Gastrocnemius medialis (tissue), 4 donors: ENCODE results near the gene DPYSL4. TPM values are rescaled to one million over a fixed set of nuclear protein-coding genes. Genes with fewer than 3 reads are reported as not detected.

Source experiments
- ATAC-seq, 2 donors: fragments of 150-250 bp; one replicate each; pipeline ENCODE4 v1.9.1; 2016
- DNase-seq, 2 donors: peaks; one replicate each; pipeline ENCODE4 v3.0.0-alpha.2; 2019
- H3K27ac ChIP-seq, 4 donors: fragments of 200-600 bp; sonication (generic); 1 replicate in 1 of 4; 2 replicates in 3 of 4; pipeline ENCODE4 v1.5.1; 2016 to 2018; ENCODE audit warnings: mild to moderate bottlenecking in 2 of 4, moderate library complexity in 1 of 4
- H3K27me3 ChIP-seq, 3 donors: fragments of 200-600 bp; sonication (generic) in 2 of 3; 1 replicate in 1 of 3; 2 replicates in 2 of 3; pipeline versions ENCODE4 v1.5.1 to v1.6.0; 2016 to 2019; ENCODE audit warnings: mild to moderate bottlenecking in 1 of 3, moderate library complexity in 1 of 3
- H3K36me3 ChIP-seq, 2 donors: fragments of 200-600 bp; sonication (generic) in 1 of 2; one replicate each; pipeline ENCODE4 v1.5.1; 2017 to 2018
- H3K4me1 ChIP-seq, 2 donors: fragments of 200-600 bp; sonication (generic) in 1 of 2; one replicate each; pipeline ENCODE4 v1.5.1; 2016 to 2017; ENCODE audit warnings: mild to moderate bottlenecking in 2 of 2
- H3K4me3 ChIP-seq, 4 donors: fragments of 200-600 bp; sonication (generic) in 3 of 4; 1 replicate in 1 of 4; 2 replicates in 3 of 4; pipeline ENCODE4 v1.5.1; 2016 to 2019; ENCODE audit warnings: mild to moderate bottlenecking in 2 of 4
- H3K9me3 ChIP-seq, 3 donors: fragments of 200-600 bp; sonication (generic) in 2 of 3; 1 replicate in 1 of 3; 2 replicates in 2 of 3; pipeline ENCODE4 v1.5.1; 2016 to 2019
- CTCF ChIP-seq, 5 experiments: fragments of 450-650 bp in 3 of 5; fragments of 200-600 bp in 2 of 5; sonication (generic) in 2 of 5; IDR thresholded peaks in 4 of 5; conservative IDR thresholded peaks in 1 of 5; 1 replicate in 4 of 5; 2 replicates in 1 of 5; pipeline ENCODE4 v1.5.1; 2016 to 2019; ENCODE audit warnings: antibody characterized with exemption in 5 of 5, mild to moderate bottlenecking in 3 of 5, moderate library complexity in 3 of 5
- POLR2A ChIP-seq, 2 donors: fragments of 450-650 bp; IDR thresholded peaks; one replicate each; pipeline ENCODE4 v1.6.1; 2017; ENCODE audit warnings: antibody characterized with exemption in 2 of 2, mild to moderate bottlenecking in 2 of 2, moderate library complexity in 2 of 2
- in situ Hi-C, 4 donors: fragments of 200-750 bp; cut with MboI; loops; one replicate each; pipeline versions ENCODE4 v1.15.0 to v1.8.0; 2017; ENCODE audit warnings: low sequenced_read_pairs in 4 of 4
- intact Hi-C: fragments of 100-400 bp; cut with DNase I; formaldehyde crosslinking; loops from one replicate; pipeline ENCODE4 v1.15.1; 2023; ENCODE audit warnings: low total_unique reads
- total RNA-seq, 4 donors: library from RNA; depleted of rRNA; stranded (reverse); fragments of >200 nt; gene quantifications; one replicate each; pipeline versions ENCODE4 v1.1.0 to v1.2.3, GENCODE V29; 2016

Gene DPYSL4
- total RNA-seq, 4 donors from 2014 or later = 0.29 to 1.3 (median 0.46) TPM

GRCh38 chr10:132172091-132173066, 14.4 kb upstream of the DPYSL4 start:
- Histone ChIP-seq H3K27me3 (peaks cover 4 to 10% (median 8%) of the 10 kb centered on the region in 3 donors), H3K9me3 (no peaks in the 10 kb centered on the region), H3K4me3 (no peak overlapping the region), H3K27ac (no peak overlapping the region), H3K36me3 (no peaks in the 10 kb centered on the region), H3K4me1 (no peaks in the 10 kb centered on the region)
- ATAC-seq (no peak), DNase-seq (no peak)
- intact Hi-C loops (no loop called here), in situ Hi-C loops (no loop called here)
- no peak for TF ChIP-seq POLR2A (IDR thresholded peaks at IDR 0.05)

GRCh38 chr10:132173185-132173584, 13.6 kb upstream of the DPYSL4 start:
- TF ChIP-seq POLR2A (IDR thresholded peaks at IDR 0.05) = no peak
- no peak for TF ChIP-seq CTCF (IDR thresholded peaks at IDR 0.05 in 4 of 5, conservative IDR thresholded peaks at IDR 0.05 in 1 of 5)
- H3K36me3 ChIP-seq = no peaks in the 10 kb centered on the region
- peaks cover 4 to 13% (median 8%) of the 10 kb centered on the region in 3 donors for H3K27me3 ChIP-seq
- in situ Hi-C loops (no loop called here), intact Hi-C loops (no loop called here)
- no peaks in the 10 kb centered on the region for H3K9me3 ChIP-seq
- no peaks in the 10 kb centered on the region for H3K4me1 ChIP-seq
- no peak for DNase-seq
- no peak overlapping the region for H3K27ac ChIP-seq
- no peak for ATAC-seq
- H3K4me3 ChIP-seq = no peak overlapping the region

GRCh38 chr10:132174237-132174636, 12.5 kb upstream of the DPYSL4 start:
- no peak overlapping the region for H3K27ac ChIP-seq
- H3K27me3 ChIP-seq = peaks cover 7 to 14% (median 8%) of the 10 kb centered on the region in 3 donors
- no peaks in the 10 kb centered on the region for H3K9me3 ChIP-seq
- H3K4me3 ChIP-seq = no peak overlapping the region
- H3K4me1 ChIP-seq = no peaks in the 10 kb centered on the region
- H3K36me3 ChIP-seq = no peaks in the 10 kb centered on the region
- in situ Hi-C loops = no loop called here
- ATAC-seq (no peak), DNase-seq (no peak)
- intact Hi-C loops = no loop called here
- TF ChIP-seq POLR2A (IDR thresholded peaks at IDR 0.05) = no peak

- in situ Hi-C loops = no loop called here
- H3K9me3 ChIP-seq = no peaks in the 10 kb centered on the region
- peaks cover 7 to 14% (median 8%) of the 10 kb centered on the region in 3 donors for H3K27me3 ChIP-seq
Measured at GRCh38 chr10:132175408-132175807, 11.3 kb upstream of the DPYSL4 start.

GRCh38 chr10:132175907-132176581, 10.7 kb upstream of the DPYSL4 start:
- H3K4me3 ChIP-seq = no peak overlapping the region
- no peaks in the 10 kb centered on the region for H3K4me1 ChIP-seq
- ATAC-seq (no peak), DNase-seq (no peak)
- intact Hi-C loops (no loop called here), in situ Hi-C loops (no loop called here)
- H3K9me3 ChIP-seq = no peaks in the 10 kb centered on the region
- no peaks in the 10 kb centered on the region for H3K36me3 ChIP-seq
- no peak for TF ChIP-seq POLR2A (IDR thresholded peaks at IDR 0.05)
- no peak for TF ChIP-seq CTCF (IDR thresholded peaks at IDR 0.05 in 4 of 5, conservative IDR thresholded peaks at IDR 0.05 in 1 of 5)
- peaks cover 7 to 14% (median 8%) of the 10 kb centered on the region in 3 donors for H3K27me3 ChIP-seq
- H3K27ac ChIP-seq = no peak overlapping the region

More at GRCh38 chr10:132175408-132175807, 11.3 kb upstream of the DPYSL4 start:
- DNase-seq (no peak), ATAC-seq (no peak)
- no peak overlapping the region for H3K27ac ChIP-seq
- no peak overlapping the region for H3K4me3 ChIP-seq
- H3K4me1 ChIP-seq = no peaks in the 10 kb centered on the region
- no peak for TF ChIP-seq POLR2A (IDR thresholded peaks at IDR 0.05)
- TF ChIP-seq CTCF (IDR thresholded peaks at IDR 0.05 in 4 of 5, conservative IDR thresholded peaks at IDR 0.05 in 1 of 5) = no peak
- intact Hi-C loops = no loop called here
- no peaks in the 10 kb centered on the region for H3K36me3 ChIP-seq
